ENCODE measurements around the gene TEDDM1. TPM values are rescaled to one million over a fixed set of nuclear protein-coding genes. Genes with fewer than 3 reads are reported as not detected.

TEDDM1 gene
- total and polyA plus RNA-seq, 10 of the 15 experiments (the other 5 are each of a cell fraction or from before 2014, with no cell fraction given), result 0.11 TPM; not detected in 9

DNA sequence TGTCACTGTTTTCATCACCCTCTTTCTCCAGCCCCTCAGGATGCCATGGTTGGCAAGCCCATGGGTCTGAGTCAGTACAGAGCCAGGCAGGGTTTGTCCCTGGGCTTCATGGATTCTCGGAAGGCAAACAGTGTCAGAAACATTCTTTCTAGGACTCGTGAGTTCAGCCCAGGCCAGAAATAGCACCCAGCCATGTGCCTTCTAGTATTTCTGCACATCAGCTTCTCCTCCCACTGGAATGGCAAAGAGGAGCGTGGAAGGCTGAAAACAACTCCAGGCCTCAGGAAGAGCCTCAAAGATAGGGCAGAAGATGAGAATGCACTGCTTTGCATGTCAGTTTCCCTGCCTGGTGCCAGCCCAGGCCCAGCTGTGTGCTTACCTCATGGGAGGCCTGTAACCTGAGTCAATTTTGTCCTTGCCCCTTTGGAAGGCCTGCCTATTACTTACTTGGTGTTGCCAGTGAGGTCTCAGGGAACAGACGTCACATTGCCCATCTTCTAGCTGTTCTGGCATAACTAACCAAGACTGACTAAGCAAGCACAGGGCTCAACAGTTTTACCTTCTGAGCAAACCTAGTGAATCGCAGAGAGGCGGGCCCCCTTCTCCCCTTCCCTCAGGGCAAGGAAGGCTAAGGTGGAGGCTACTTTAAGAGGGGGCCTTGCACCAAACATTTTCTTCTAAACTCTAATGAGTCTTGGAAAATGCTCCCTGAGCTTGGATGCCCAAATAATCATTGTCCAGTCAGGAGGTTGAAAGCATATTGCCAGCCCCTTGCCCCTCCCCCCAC, 51.3 kb downstream of the TEDDM1 start:
- intact Hi-C loops (cut with micrococcal nuclease; ENCODE audit: unreplicated experiment) (no loop called here), in situ Hi-C loops (cut with MboI) (no loop called here)
- H3K4me3 ChIP-seq, result no peak overlapping the region
- CTCF ChIA-PET, result interaction anchor here (1.0 kb wide), 1 partner anchor 48 kb away, joined by 4 read pairs; no protein-coding TSS in a partner anchor
- H3K4me1 ChIP-seq (ENCODE audit: control insufficient read depth, insufficient read depth, low read length), result no peaks in the 10 kb centered on the region
- no peak for FAIRE-seq
- TF ChIP-seq, protein P1, sequence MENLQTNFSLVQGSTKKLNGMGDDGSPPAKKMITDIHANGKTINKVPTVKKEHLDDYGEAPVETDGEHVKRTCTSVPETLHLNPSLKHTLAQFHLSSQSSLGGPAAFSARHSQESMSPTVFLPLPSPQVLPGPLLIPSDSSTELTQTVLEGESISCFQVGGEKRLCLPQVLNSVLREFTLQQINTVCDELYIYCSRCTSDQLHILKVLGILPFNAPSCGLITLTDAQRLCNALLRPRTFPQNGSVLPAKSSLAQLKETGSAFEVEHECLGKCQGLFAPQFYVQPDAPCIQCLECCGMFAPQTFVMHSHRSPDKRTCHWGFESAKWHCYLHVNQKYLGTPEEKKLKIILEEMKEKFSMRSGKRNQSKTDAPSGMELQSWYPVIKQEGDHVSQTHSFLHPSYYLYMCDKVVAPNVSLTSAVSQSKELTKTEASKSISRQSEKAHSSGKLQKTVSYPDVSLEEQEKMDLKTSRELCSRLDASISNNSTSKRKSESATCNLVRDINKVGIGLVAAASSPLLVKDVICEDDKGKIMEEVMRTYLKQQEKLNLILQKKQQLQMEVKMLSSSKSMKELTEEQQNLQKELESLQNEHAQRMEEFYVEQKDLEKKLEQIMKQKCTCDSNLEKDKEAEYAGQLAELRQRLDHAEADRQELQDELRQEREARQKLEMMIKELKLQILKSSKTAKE (IDR thresholded peaks at IDR 0.05; ENCODE audit: low read depth, poor library complexity, severe bottlenecking), result no peak
- no peak for TF ChIP-seq RBBP5 (conservative IDR thresholded peaks at IDR 0.05)
- no peak overlapping the region for H3K4me2 ChIP-seq (ENCODE audit: control insufficient read depth, insufficient read depth)
- H3K9ac ChIP-seq (ENCODE audit: control insufficient read depth, insufficient read depth, low read length), result no peak overlapping the region
- 70% methylated on average over 6 of the region's 6 CpGs for WGBS (ENCODE audit: insufficient coverage, insufficient replicate concordance, low lambda C conversion rate, missing lambda C conversion rate)
- no peaks in the 10 kb centered on the region for H3K36me3 ChIP-seq (ENCODE audit: control insufficient read depth in 2 of 2, insufficient read depth in 2 of 2, low read length in 1 of 2)
- POLR2A ChIA-PET, result no interaction called here
- H2AFZ ChIP-seq (ENCODE audit: control insufficient read depth, low read depth, low read length), result no peak overlapping the region
- no peaks in the 10 kb centered on the region for H4K20me1 ChIP-seq (ENCODE audit: control insufficient read depth, insufficient read depth)
- H3K79me2 ChIP-seq (ENCODE audit: control insufficient read depth, insufficient read depth, low read length), result no peaks in the 10 kb centered on the region
- no peak overlapping the region for H3K27ac ChIP-seq (ENCODE audit: control insufficient read depth, insufficient read depth)
- SMC1A ChIA-PET (ENCODE audit: uncharacterized antibody, unreplicated experiment), result interaction anchor here (0.7 kb wide), 1 partner anchor 11 kb away, joined by 3 read pairs; no protein-coding TSS in a partner anchor
- RAD21 ChIA-PET (ENCODE audit: unreplicated experiment), result no interaction called here
- no peak for DNase-seq (ENCODE audit: low read depth, low spot score)
- no peaks in the 10 kb centered on the region; a peak in 2 of 4 replicates for H3K27me3 ChIP-seq (replicated peaks in 1 of 2; ENCODE audit: control insufficient read depth in 2 of 2, insufficient read depth in 2 of 2, low read length in 1 of 2)
- ATAC-seq, result no peak
- BruUV-seq (replicated peaks), result no TSS peak
- H3K9me3 ChIP-seq (replicated peaks; ENCODE audit: control insufficient read depth, insufficient read depth, low read length), result no peaks in the 10 kb centered on the region

Other genes starting within 250 kb of the TEDDM1 start
- 174 and 183 TPM in 2 replicates for gene GLUL, start 8.9 kb downstream of the TEDDM1 start, total RNA-seq (2014; rRNA removed)
- gene GLUL, start 8.9 kb downstream of the TEDDM1 start, total RNA-seq (2014; rRNA removed; fragmentation: Illumina TruSeq; extraction: Trizol), result 141 TPM in 2 replicates
- gene GLUL, start 8.9 kb downstream of the TEDDM1 start, total RNA-seq (2021), result 172 and 191 TPM in 2 replicates
- gene GLUL, start 8.9 kb downstream of the TEDDM1 start, polyA plus RNA-seq (2011; rRNA removed), result 1.0 and 2.3 TPM in 2 replicates
- 192 and 194 TPM in 2 replicates for gene GLUL, start 8.9 kb downstream of the TEDDM1 start, polyA plus RNA-seq (2014; fragmentation: Illumina TruSeq; extraction: Trizol)
- 100 to 1,000 TPM; 166 to 392 TPM for gene GLUL, start 8.9 kb downstream of the TEDDM1 start, polyA plus RNA-seq (2014; fragmentation: Nextera tagmentation; extraction: Ambion mirVana)
- 155 and 160 TPM in 2 replicates for gene GLUL, start 8.9 kb downstream of the TEDDM1 start, polyA plus RNA-seq (2014; rRNA removed)
- 100 to 1,000 TPM; 162 TPM for gene GLUL, start 8.9 kb downstream of the TEDDM1 start, polyA plus RNA-seq (2016; fragmentation: Nextera tagmentation; extraction: Ambion mirVana)
- gene RGSL1, start 49.5 kb upstream of the TEDDM1 start, total RNA-seq (2014; rRNA removed), result 0.17 and 0.27 TPM in 2 replicates
- 0.27 TPM in 1 of 2 replicates, not detected in the other for gene RGSL1, start 49.5 kb upstream of the TEDDM1 start, total RNA-seq (2014; rRNA removed; fragmentation: Illumina TruSeq; extraction: Trizol)
- gene RGSL1, start 49.5 kb upstream of the TEDDM1 start, total RNA-seq (2021), result not detected in 2 replicates
- not detected in 2 replicates for gene RGSL1, start 49.5 kb upstream of the TEDDM1 start, polyA plus RNA-seq (2011; rRNA removed)
- 0.14 and 0.28 TPM in 2 replicates for gene RGSL1, start 49.5 kb upstream of the TEDDM1 start, polyA plus RNA-seq (2014; fragmentation: Illumina TruSeq; extraction: Trizol)
- not detected for gene RGSL1, start 49.5 kb upstream of the TEDDM1 start, polyA plus RNA-seq (2014; fragmentation: Nextera tagmentation; extraction: Ambion mirVana)
- 0.05 TPM in 1 of 2 replicates, not detected in the other for gene RGSL1, start 49.5 kb upstream of the TEDDM1 start, polyA plus RNA-seq (2014; rRNA removed)
- under 1 TPM in 1 of 2 experiments, not detected in 1; 0.28 TPM for gene RGSL1, start 49.5 kb upstream of the TEDDM1 start, polyA plus RNA-seq (2016; fragmentation: Nextera tagmentation; extraction: Ambion mirVana)
- gene RNASEL, start 188.6 kb upstream of the TEDDM1 start, total RNA-seq (2014; rRNA removed), result 4.3 and 5.4 TPM in 2 replicates
- gene RNASEL, start 188.6 kb upstream of the TEDDM1 start, total RNA-seq (2014; rRNA removed; fragmentation: Illumina TruSeq; extraction: Trizol), result 6.4 and 7.0 TPM in 2 replicates
- 4.4 TPM in 2 replicates for gene RNASEL, start 188.6 kb upstream of the TEDDM1 start, total RNA-seq (2021)
- 10.8 and 14.4 TPM in 2 replicates for gene RNASEL, start 188.6 kb upstream of the TEDDM1 start, polyA plus RNA-seq (2011; rRNA removed)
- 6.0 and 8.3 TPM in 2 replicates for gene RNASEL, start 188.6 kb upstream of the TEDDM1 start, polyA plus RNA-seq (2014; fragmentation: Illumina TruSeq; extraction: Trizol)
- 1 to 10 TPM; 3.0 to 3.7 TPM for gene RNASEL, start 188.6 kb upstream of the TEDDM1 start, polyA plus RNA-seq (2014; fragmentation: Nextera tagmentation; extraction: Ambion mirVana)
- gene RNASEL, start 188.6 kb upstream of the TEDDM1 start, polyA plus RNA-seq (2014; rRNA removed), result 4.0 and 4.7 TPM in 2 replicates
- gene RNASEL, start 188.6 kb upstream of the TEDDM1 start, polyA plus RNA-seq (2016; fragmentation: Nextera tagmentation; extraction: Ambion mirVana), result 1 to 10 TPM; 5.3 to 6.0 TPM
- 44.0 and 45.1 TPM in 2 replicates for gene RGS16, start 203.7 kb upstream of the TEDDM1 start, total RNA-seq (2014; rRNA removed)
- gene RGS16, start 203.7 kb upstream of the TEDDM1 start, total RNA-seq (2014; rRNA removed; fragmentation: Illumina TruSeq; extraction: Trizol), result 37.0 and 37.6 TPM in 2 replicates
- gene RGS16, start 203.7 kb upstream of the TEDDM1 start, total RNA-seq (2021), result 54.9 and 57.1 TPM in 2 replicates
- gene RGS16, start 203.7 kb upstream of the TEDDM1 start, polyA plus RNA-seq (2011; rRNA removed), result 31.5 and 43.9 TPM in 2 replicates
- gene RGS16, start 203.7 kb upstream of the TEDDM1 start, polyA plus RNA-seq (2014; fragmentation: Illumina TruSeq; extraction: Trizol), result 37.4 and 44.1 TPM in 2 replicates
- 10 to 100 TPM; 16.4 to 18.5 TPM for gene RGS16, start 203.7 kb upstream of the TEDDM1 start, polyA plus RNA-seq (2014; fragmentation: Nextera tagmentation; extraction: Ambion mirVana)
- 48.5 and 55.6 TPM in 2 replicates for gene RGS16, start 203.7 kb upstream of the TEDDM1 start, polyA plus RNA-seq (2014; rRNA removed)
- gene RGS16, start 203.7 kb upstream of the TEDDM1 start, polyA plus RNA-seq (2016; fragmentation: Nextera tagmentation; extraction: Ambion mirVana), result 10 to 100 TPM; 50.3 to 58.2 TPM